T-cell (primary cell): Measurements from ENCODE around the gene BCAS3. TPM values are rescaled to one million over a fixed set of nuclear protein-coding genes. Genes with fewer than 3 reads are reported as not detected.

Experiments used
- ATAC-seq, 4 experiments: fragments of 200-7000 bp in 3 of 4; fragments of 150-1000 bp in 1 of 4; cut with Tn5 transposase; replicated peaks in 1 of 4; 1 replicate in 3 of 4; 2 replicates in 1 of 4; pipeline ENCODE4 v1.10.0; 2021; ENCODE audit warnings: moderate library complexity in 3 of 4, mild to moderate bottlenecking in 2 of 4, moderate number of reproducible peaks in 1 of 4
- CTCF ChIA-PET, 2 donors: fragments of 300-600 bp; sonication (Branson Sonifier 250); formaldehyde crosslinking; loops; one replicate each; lab custom pipeline; 2022; ENCODE audit warnings: antibody characterized with exemption in 2 of 2; lab: Charles Lee
- POLR2A ChIA-PET, 2 donors: fragments of 300-600 bp; sonication (Branson Sonifier 250); formaldehyde crosslinking; loops; one replicate each; lab custom pipeline; 2022; ENCODE audit warnings: antibody characterized with exemption in 2 of 2; lab: Charles Lee
- DNase-seq, 35 experiments: peaks; one replicate each; pipeline versions ENCODE4 v3.0.0 to v3.0.0-alpha.2; 2013 to 2023
- H3K27ac ChIP-seq: one replicate; pipeline ENCODE4 v1.5.1; 2013; ENCODE audit warnings: low read length
- H3K27me3 ChIP-seq, 2 experiments: replicated peaks in 1 of 2; 1 replicate in 1 of 2; 2 replicates in 1 of 2; pipeline versions ENCODE4 v1.6.1 to v1.7.0; 2013; ENCODE audit warnings: low read length in 1 of 2, mixed read lengths in 1 of 2; ENCODE audit not compliant: control insufficient read depth in 2 of 2, insufficient read depth in 2 of 2; ENCODE audit errors: extremely low read depth in 1 of 2
- H3K36me3 ChIP-seq, 2 donors: 1 replicate in 1 of 2; 2 replicates in 1 of 2; pipeline versions ENCODE4 v1.6.1 to v1.7.0; 2013; ENCODE audit warnings: low read length in 1 of 2; ENCODE audit not compliant: control insufficient read depth in 2 of 2, insufficient read depth in 1 of 2; ENCODE audit errors: extremely low read depth in 1 of 2
- H3K4me1 ChIP-seq, 2 experiments: 1 replicate in 1 of 2; 2 replicates in 1 of 2; pipeline versions ENCODE4 v1.6.1 to v1.7.0; 2013; ENCODE audit warnings: low read length in 2 of 2, mixed read lengths in 1 of 2; ENCODE audit not compliant: insufficient read depth in 2 of 2, control insufficient read depth in 1 of 2; ENCODE audit errors: extremely low read depth in 1 of 2
- H3K4me3 ChIP-seq, 2 donors: 1 replicate in 1 of 2; 2 replicates in 1 of 2; pipeline versions ENCODE4 v1.5.1 to v1.7.0; 2013; ENCODE audit warnings: mild to moderate bottlenecking in 2 of 2, low read length in 1 of 2, moderate library complexity in 1 of 2; ENCODE audit not compliant: control insufficient read depth in 1 of 2; ENCODE audit errors: extremely low read depth in 1 of 2
- H3K9me3 ChIP-seq: 2 replicates; pipeline ENCODE4 v1.7.0; 2013
- H3K27ac Mint-ChIP-seq, 2 donors: one replicate each; pipeline ENCODE4 v1.8.0; 2020 to 2021; ENCODE audit warnings: mild to moderate bottlenecking in 2 of 2, mixed read lengths in 2 of 2
- H3K27me3 Mint-ChIP-seq, 2 donors: one replicate each; pipeline ENCODE4 v1.8.0; 2021 to 2022; ENCODE audit warnings: mixed read lengths in 2 of 2
- H3K36me3 Mint-ChIP-seq: one replicate; pipeline ENCODE4 v1.8.0; 2021; ENCODE audit warnings: mixed read lengths
- H3K4me1 Mint-ChIP-seq, 3 donors: one replicate each; pipeline ENCODE4 v1.8.0; 2020 to 2022; ENCODE audit warnings: mixed read lengths in 3 of 3, mild to moderate bottlenecking in 1 of 3
- H3K4me3 Mint-ChIP-seq, 3 donors: one replicate each; pipeline ENCODE4 v1.8.0; 2020 to 2022; ENCODE audit warnings: mild to moderate bottlenecking in 3 of 3, mixed read lengths in 3 of 3, moderate library complexity in 3 of 3
- H3K9me3 Mint-ChIP-seq, 3 donors: one replicate each; pipeline ENCODE4 v1.8.0; 2020 to 2022; ENCODE audit warnings: mixed read lengths in 3 of 3
- WGBS: methylation state at CpG from one replicate; pipeline ENCODE4 v1.1.5; 2013; ENCODE audit warnings: missing lambda C conversion rate; ENCODE audit not compliant: insufficient coverage; 5-methylcytosine and 5-hydroxymethylcytosine counted together
- total RNA-seq, 35 experiments: library from RNA in 6 of 35; stranded (reverse) in 6 of 35; fragments of 120-200 nt in 1 of 35; gene quantifications; one replicate each; pipeline versions ENCODE4 v1.2.1 to v1.2.4 and lab custom pipeline; 2013 to 2026

The BCAS3 gene
- total RNA-seq, 5 donors from 2014 or later (not counting 1 experiment from before 2014, with no cell fraction given): 33.8 to 57.8 (median 38.1) TPM

DNA sequence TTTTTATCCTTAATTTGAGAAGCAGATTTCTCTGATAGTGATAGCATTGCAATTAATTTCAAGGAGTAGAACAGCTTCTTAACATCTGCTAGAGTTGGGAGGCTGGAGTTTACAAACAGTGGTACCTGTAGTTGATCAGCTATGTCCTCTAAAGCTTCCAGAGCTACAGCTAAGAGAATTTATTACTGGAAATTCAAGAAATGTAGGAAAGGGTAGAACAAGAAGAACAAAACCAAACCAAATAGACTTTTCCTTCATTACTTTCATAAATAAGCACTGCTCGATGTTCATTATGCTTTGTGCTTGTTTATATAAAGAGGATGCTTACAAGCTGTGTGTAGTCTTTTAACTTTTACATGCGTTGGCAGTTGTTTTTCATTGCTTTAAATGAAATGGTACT is 388.4 kb downstream of the BCAS3 start:
- Histone ChIP-seq H3K4me1 (no peaks in the 10 kb centered on the region), H3K36me3 (no peaks in the 10 kb centered on the region), H3K9me3 (no peaks in the 10 kb centered on the region), H3K27ac (no peak overlapping the region), H3K4me3 (no peak overlapping the region), H3K27me3 (no peaks in the 10 kb centered on the region)
- no CpG with 5 or more reads among the region's 2 CpGs for WGBS
- no peaks in the 10 kb centered on the region for H3K9me3 Mint-ChIP-seq
- ChIA-PET CTCF (interaction anchor here in 1 of 2 donors (0.5 kb wide), 1 partner anchor 211 kb away, joined by 4 read pairs; no protein-coding TSS in a partner anchor), POLR2A (no interaction called here)
- no peak overlapping the region for H3K27ac Mint-ChIP-seq
- peaks cover 0 to 7% (median 4%) of the 10 kb centered on the region in 3 donors for H3K4me1 Mint-ChIP-seq
- no peak overlapping the region for H3K4me3 Mint-ChIP-seq
- DNase-seq (no peak), ATAC-seq (no peak)
- H3K27me3 Mint-ChIP-seq: no peaks in the 10 kb centered on the region
- peaks cover 32% of the 10 kb centered on the region for H3K36me3 Mint-ChIP-seq

DNA sequence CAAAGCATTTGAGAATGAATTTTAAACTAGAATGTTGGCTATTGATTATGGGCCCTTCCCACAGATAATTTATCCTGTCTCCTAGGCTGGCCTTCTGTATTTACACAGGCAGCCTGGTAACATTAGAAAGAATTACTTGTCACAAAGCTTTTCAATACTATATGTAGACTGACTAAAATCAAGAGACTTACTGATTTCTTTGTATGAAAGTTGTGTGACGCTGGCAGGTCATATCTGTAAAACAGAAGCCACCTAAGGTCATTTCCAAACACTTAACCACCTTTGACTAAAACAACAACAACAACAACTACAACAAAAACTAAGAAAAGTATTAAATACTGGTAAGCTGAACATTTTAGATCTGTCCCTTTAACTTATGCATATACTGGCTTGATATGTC is 393.0 kb downstream of the BCAS3 start:
- H3K4me3 ChIP-seq: no peak overlapping the region
- DNase-seq: no peak
- H3K9me3 ChIP-seq: no peaks in the 10 kb centered on the region
- CTCF ChIA-PET: no interaction called here
- no peak for ATAC-seq
- no peak overlapping the region for H3K27ac ChIP-seq
- no peaks in the 10 kb centered on the region for H3K4me1 Mint-ChIP-seq
- H3K36me3 Mint-ChIP-seq: peaks cover 15% of the 10 kb centered on the region
- H3K27me3 Mint-ChIP-seq: no peaks in the 10 kb centered on the region
- POLR2A ChIA-PET: no interaction called here
- no peak overlapping the region for H3K27ac Mint-ChIP-seq
- H3K9me3 Mint-ChIP-seq: no peaks in the 10 kb centered on the region
- H3K36me3 ChIP-seq: no peaks in the 10 kb centered on the region
- H3K4me3 Mint-ChIP-seq: no peak overlapping the region
- no peaks in the 10 kb centered on the region for H3K4me1 ChIP-seq
- no peaks in the 10 kb centered on the region for H3K27me3 ChIP-seq
- WGBS: no CpG with 5 or more reads among the region's 1 CpG

DNA sequence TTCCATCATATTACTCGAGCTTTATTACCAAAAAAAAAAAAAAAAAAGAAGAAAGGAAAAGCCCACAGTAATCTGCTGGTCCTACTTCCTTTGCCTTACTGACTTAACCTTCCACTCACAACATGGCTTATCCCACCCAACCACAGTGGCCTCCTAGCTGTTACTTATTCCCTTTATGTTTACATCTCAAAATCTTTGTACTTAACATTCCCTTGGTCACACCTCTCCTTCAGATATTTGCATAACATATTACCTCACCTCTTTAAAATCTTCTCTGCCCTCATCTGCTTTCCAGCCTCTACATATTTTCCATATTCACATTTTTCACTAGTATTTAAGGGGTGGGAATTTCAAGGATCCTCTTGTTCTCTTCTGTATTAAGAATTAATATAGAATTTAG is 395.0 kb downstream of the BCAS3 start:
- Histone ChIP-seq H3K4me1 (no peaks in the 10 kb centered on the region), H3K27me3 (no peaks in the 10 kb centered on the region), H3K9me3 (no peaks in the 10 kb centered on the region), H3K27ac (no peak overlapping the region), H3K4me3 (no peak overlapping the region), H3K36me3 (peaks cover 0 to 5% of the 10 kb centered on the region in 2 donors)
- CTCF ChIA-PET: interaction anchor here in 1 of 2 donors (0.6 kb wide), 1 partner anchor 9 kb away, joined by 6 read pairs; no protein-coding TSS in a partner anchor
- Mint-ChIP-seq H3K27ac (no peak overlapping the region), H3K36me3 (peaks cover 27% of the 10 kb centered on the region), H3K4me1 (no peaks in the 10 kb centered on the region), H3K27me3 (no peaks in the 10 kb centered on the region), H3K9me3 (no peaks in the 10 kb centered on the region), H3K4me3 (no peak overlapping the region)
- POLR2A ChIA-PET: interaction anchor here (0.6 to 0.7 kb wide), 4 partner anchors 8 to 237 kb away, joined by 3 to 7 read pairs (median 4); no protein-coding TSS in a partner anchor
- no peak for ATAC-seq
- 100% methylated on average over 1 of the region's 1 CpG for WGBS
- no peak for DNase-seq

DNA sequence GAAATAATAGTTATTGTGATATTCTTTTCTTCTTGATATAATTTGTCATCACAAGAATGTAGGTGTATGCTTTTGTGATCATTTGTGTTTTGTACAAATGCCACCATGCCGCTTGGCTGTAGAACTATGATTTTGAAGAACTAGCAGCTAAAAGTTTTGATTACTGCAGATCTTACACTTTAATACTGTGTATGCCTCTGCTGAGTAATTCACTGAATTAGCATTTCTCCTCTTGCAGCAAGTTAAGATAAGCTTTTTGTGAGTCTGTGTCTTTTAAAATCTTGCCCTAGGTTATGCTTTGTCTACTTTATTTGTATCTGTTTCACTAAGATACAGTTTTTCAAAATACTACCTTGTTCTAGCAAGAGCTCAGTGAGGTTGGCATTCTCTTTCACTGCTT is 395.5 kb downstream of the BCAS3 start:
- no peak overlapping the region for H3K27ac Mint-ChIP-seq
- no peak overlapping the region for H3K4me3 Mint-ChIP-seq
- peaks cover 32% of the 10 kb centered on the region for H3K36me3 Mint-ChIP-seq
- H3K36me3 ChIP-seq: peaks cover 0 to 5% of the 10 kb centered on the region in 2 donors
- H3K4me1 Mint-ChIP-seq: no peaks in the 10 kb centered on the region
- ChIA-PET POLR2A (interaction anchor here (0.6 to 0.7 kb wide), 2 partner anchors 16 to 237 kb away, joined by 4 to 7 read pairs; no protein-coding TSS in a partner anchor), CTCF (no interaction called here)
- H3K9me3 ChIP-seq: no peaks in the 10 kb centered on the region
- no CpG with 5 or more reads among the region's 1 CpG for WGBS
- ATAC-seq (no peak), DNase-seq (no peak)
- H3K27me3 ChIP-seq: no peaks in the 10 kb centered on the region
- no peak overlapping the region for H3K4me3 ChIP-seq
- H3K27ac ChIP-seq: no peak overlapping the region
- H3K9me3 Mint-ChIP-seq: no peaks in the 10 kb centered on the region
- H3K4me1 ChIP-seq: no peaks in the 10 kb centered on the region
- no peaks in the 10 kb centered on the region for H3K27me3 Mint-ChIP-seq

DNA sequence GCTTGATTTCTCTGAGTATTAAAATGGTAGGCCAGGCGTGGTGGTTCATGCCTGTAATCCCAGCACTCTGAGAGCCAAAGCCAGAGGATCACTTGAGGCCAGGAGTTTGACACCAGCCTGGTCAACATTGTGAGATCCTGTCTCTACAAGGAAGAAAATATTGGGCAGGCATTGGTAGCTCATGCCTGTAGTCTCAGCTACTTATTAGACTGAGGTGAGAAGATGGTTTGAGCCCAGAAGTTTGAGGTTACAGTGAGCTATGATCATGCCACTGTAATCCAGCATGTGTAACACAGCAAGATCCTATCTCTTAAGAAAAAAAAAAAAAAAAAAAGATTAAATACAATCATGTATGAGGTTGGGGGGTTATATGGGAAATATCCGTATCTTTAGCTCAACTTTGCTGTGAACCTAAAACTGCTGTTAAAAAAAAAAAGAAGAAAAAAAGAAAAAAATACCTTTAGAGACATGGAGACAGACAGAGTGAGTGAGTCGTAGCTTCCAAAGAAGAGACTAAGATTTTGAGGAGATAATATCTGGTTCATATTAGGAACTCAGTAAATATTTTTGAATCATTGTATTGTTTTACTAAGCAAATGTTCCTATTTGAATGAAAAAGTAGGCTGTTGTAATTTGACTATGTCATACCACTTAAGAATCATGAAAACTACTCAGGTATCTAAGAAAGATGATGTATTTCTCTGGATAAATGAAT is 396.3 kb downstream of the BCAS3 start:
- Histone ChIP-seq H3K27ac (no peak overlapping the region), H3K4me3 (no peak overlapping the region), H3K9me3 (no peaks in the 10 kb centered on the region), H3K36me3 (peaks cover 0 to 5% of the 10 kb centered on the region in 2 donors), H3K27me3 (no peaks in the 10 kb centered on the region), H3K4me1 (no peaks in the 10 kb centered on the region)
- CTCF ChIA-PET: interaction anchor here in 1 of 2 donors (0.6 kb wide), 1 partner anchor 70 kb away, joined by 3 read pairs; no protein-coding TSS in a partner anchor
- DNase-seq (no peak), ATAC-seq (no peak)
- H3K27ac Mint-ChIP-seq: no peak overlapping the region
- no peaks in the 10 kb centered on the region for H3K27me3 Mint-ChIP-seq
- H3K4me1 Mint-ChIP-seq: no peaks in the 10 kb centered on the region
- WGBS: 67% methylated on average over 1 of the region's 3 CpGs
- no peaks in the 10 kb centered on the region for H3K9me3 Mint-ChIP-seq
- H3K36me3 Mint-ChIP-seq: peaks cover 28% of the 10 kb centered on the region
- POLR2A ChIA-PET: interaction anchor here in 1 of 2 donors (0.6 to 0.7 kb wide), 2 partner anchors 45 to 59 kb away, joined by 3 to 4 read pairs; no protein-coding TSS in a partner anchor
- H3K4me3 Mint-ChIP-seq: no peak overlapping the region

DNA sequence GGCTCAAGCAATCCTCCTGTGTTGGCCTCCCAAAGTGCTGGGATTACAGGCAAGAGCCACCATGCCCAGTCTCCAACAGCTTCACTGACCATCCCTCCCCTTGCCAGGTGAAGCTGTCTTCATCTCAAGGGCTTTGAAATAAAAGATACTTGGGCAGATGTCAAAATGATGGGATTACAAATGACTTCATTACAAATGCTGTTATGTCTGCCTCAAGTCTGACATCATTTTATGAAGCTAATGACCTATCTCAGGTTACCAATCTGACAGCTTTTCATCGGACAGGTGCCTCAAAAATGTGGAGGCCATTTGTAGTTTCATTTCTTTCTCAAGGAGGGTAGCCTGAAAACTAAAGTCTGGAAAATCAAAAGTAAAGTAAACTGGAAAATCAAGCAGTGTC is 398.3 kb downstream of the BCAS3 start:
- peaks cover 29% of the 10 kb centered on the region for H3K36me3 Mint-ChIP-seq
- no peaks in the 10 kb centered on the region for H3K4me1 Mint-ChIP-seq
- Histone ChIP-seq H3K4me1 (no peaks in the 10 kb centered on the region), H3K27me3 (no peaks in the 10 kb centered on the region), H3K36me3 (peaks cover 0 to 5% of the 10 kb centered on the region in 2 donors), H3K4me3 (no peak overlapping the region), H3K9me3 (no peaks in the 10 kb centered on the region), H3K27ac (no peak overlapping the region)
- no peaks in the 10 kb centered on the region for H3K9me3 Mint-ChIP-seq
- H3K27ac Mint-ChIP-seq: no peak overlapping the region
- no peak for ATAC-seq
- no CpG with 5 or more reads among the region's 1 CpG for WGBS
- ChIA-PET CTCF (no interaction called here), POLR2A (no interaction called here)
- no peaks in the 10 kb centered on the region for H3K27me3 Mint-ChIP-seq
- no peak overlapping the region for H3K4me3 Mint-ChIP-seq
- DNase-seq: no peak
